UCSD-AML1 (cell line): Measurements from ENCODE around the gene NCOR2.

ENCODE experiments used
- DNase-seq: peaks from one replicate; lab custom pipeline; 2025; ENCODE audit not compliant: unreplicated experiment; lab: John Stamatoyannopoulos, UW

Gene NCOR2

DNA sequence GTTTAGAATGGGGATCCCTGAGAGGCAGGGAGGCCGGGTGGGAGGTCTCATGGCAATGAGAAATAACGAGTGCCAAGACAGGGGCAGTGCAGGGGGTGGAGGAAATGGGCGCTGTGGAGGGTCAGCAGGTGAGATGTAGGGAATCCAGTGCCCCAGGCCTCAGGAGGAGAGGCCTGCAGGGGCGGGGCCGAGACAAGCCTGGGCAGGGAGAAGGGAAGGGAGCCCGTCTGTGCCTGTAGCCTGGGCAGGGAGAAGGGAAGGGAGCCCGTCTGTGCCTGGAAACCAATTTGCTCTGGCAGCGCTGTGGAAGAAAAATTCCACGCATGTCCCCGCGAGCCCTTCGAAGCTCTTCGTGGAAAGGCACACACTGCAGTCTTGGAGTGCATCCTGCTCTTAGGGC lies 10.6 kb upstream of the NCOR2 start:
- DNase-seq, result no peak

DNA sequence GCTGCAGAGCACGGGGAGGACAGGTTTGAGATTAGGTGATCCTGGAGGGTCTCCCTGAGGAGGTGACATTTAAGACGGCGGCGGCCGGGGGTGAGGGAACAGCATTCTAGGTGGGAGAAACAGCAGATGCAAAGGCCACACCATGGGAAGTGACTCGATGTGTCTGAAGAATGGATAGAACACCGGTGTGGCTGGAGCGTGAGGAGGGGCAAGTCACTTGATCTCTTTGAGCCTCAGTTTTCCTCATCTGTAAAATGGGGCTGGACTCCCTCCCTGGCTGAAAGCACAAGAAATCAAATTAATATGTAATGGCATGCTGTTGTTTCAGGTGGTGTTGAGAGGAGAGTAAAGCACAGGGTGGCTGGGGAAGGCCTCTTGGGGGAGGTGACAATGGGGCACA lies 10.0 kb upstream of the NCOR2 start:
- DNase-seq, result no peak

DNA sequence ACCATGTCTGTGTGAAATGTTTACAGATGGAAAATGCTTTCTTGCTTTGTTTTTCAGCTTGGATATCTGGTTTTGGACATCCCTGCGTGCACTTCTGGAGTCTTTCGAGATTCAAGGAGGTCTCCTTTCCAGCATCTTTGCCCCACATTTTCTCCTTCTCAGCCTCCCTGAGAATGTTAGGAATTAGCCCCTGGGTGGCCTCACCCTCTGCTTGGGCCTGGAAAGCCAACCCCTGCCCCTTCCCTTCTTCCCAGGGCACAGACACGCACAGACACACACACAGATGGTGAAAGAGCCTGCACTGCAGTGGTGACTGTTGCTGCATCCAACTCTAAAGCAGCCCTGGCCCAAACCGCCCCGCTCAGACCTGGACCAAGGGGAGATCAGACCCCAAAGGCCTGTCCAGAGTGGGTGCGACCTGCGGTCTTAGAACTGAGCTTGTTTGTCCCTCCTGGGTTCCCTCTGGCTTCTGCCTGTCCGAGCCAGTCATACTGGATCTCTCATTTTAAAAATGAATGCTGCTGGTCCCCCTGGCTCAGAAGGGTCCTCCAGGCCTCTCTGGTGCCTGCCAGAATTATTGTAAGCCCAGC lies 8.7 kb upstream of the NCOR2 start:
- no peak for DNase-seq

DNA sequence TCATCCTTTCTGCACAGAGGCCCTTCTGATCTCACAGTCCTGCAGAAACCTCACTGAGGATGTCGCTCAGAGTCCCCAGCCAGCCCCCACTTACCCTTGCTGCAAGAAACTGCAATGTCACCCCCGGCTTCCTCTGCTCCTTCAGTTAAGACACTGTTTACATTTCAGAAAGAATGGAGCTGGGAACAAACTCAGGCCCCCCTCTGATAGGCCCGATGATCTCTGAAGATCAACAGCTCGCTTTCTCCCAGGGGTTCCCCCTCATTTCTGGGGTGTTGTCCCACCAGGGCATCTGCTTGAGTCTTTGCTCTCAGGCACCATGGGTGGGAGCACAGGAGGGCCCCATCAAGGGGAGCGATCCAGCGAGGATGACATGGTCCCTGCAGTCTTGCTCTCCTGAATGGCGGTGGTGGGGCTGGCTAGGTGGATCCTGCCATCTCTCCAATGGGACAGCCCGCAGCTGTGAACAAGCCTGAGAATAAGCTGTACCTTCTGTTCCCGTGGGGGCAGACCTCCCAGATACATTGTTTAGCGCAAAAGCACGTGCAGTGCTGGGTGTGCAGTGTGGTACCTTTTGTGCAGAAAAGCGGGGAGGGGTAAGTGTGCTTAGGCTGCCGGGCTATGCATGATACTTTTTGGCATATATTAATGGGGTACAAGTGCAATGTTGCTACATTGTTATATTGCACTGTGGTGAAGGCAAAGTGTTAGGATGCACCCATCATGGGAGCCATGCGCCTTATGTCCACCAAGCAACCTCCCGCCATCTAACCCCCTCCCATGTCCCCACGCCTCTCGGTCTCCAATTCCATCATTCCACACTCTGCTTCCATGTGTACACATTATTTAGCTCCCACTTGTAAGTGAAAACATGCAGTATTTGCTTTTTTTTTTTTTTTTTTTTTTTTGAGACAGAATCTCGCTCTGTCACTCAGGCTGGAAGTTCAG lies 6.7 kb upstream of the NCOR2 start:
- peak; percentile 33 for DNase-seq

DNA sequence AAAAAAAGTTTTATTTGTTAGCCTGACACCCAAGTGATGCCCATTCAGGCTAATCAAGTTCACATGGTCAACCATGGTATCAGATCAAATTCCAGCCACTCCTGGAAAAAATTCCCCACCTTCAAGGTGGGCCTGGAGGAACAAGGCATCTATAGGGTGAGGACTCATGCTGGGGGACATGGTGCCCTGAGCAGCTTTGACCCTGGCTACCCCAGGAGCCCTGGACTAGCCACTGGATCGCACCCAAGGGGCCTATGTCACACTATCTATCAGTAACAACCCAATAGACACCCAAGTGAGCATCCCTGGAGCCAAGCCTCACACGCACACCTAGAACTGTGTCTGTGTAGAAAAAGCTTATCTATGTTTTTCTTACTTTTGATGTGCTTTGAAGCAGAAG lies 4.1 kb upstream of the NCOR2 start:
- no peak for DNase-seq

DNA sequence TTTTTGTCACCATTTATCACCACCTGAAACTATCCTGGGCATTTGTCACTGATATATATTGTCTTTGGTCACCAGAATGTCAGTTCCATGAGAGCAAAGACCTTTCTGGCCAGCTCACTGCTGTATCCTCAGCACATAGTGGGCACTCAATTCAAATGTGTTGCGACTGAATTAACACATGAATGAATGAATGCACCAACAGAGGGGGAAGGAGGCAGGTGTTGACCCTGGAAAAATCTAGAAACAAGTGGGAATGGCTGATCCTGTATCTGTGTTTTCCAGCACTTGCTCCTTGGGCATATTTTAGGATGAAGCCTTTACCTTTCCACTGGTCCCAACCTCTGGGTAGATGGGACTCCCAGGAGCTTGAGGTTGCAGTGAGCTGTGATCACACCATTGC lies 3.4 kb upstream of the NCOR2 start:
- DNase-seq, result no peak

DNA sequence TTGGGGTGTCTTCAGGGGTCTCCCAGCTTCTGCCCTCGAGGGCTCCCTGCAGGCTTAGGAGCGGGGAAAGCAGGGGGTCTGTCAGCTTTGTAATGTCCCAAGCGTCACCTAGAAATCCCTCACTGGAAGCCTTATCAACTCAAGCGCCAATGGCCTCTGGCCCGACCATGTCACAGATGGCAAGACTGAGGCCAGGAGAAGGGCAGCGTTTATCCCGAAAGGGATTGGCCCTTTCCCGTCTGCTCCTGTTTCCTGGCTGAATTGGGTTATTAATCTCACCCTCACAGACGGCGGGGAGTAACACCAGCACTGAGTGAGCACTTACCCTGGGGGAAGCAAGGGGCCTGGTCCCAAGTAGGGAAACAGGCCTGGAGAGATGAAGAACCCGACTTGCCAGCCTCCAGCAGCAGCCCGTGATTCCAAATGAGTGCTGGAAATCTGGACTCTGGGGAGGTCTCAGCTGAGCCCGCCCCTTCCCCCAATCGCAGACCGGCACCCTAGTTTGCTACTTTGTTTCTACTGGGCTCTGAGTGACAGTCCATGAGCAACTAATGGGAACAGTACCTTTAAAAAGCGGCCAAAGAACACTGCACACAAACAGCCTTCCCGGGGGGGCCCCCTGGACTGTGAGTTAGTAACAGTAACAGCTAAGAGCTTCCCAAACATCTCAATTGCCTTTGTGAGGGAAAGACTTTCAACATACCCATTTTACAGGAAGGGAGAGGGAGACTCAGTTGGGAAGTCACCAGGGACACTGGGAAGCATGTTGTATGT lies 2.1 kb upstream of the NCOR2 start:
- DNase-seq, result no peak

DNA sequence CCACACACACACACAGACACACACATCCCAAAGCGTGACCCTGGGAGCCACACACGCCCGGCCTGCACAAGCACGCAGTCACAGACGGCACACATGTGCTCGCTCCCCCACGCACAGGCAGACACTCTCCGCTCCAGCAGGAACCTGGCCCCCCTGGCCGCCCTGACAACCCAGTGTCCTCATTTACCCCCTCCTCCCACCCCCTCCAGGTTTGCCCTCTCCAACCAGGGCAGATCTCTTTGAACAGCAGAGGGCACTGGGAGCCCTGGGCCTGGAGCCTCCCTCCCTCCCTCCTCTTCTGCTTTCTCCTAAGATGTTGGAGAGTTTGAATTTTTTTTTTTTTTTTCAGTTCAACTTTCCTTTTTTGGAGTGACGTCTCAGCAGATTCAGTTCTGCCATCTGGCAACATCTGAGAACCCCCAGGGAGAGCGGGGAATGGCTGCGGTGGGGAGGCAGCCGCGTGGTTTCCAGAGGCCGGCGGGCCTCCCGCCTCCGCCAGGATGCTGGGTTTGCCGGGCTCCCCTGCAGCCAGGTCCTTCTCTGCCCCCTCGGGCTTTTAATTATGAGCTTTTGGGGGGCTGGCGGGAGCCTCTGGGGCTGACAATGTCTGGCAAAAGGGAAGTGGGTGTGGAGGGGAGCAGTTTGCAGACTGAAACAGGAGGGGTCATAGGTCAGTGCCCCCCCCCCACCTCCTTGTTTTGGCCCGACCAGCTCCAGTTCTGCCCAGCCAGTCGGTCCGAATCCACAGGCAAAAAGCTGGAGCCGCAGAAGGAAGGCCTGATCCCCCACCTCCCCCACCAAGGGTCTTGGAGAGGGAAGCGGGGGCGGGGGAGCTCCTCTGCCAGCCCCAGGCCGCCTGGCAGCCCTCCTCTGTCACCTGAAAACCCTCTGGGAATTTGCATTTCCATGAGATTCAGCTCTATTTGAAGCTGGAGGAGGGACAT lies 1.3 kb upstream of the NCOR2 start:
- peak; percentile 67 for DNase-seq

DNA sequence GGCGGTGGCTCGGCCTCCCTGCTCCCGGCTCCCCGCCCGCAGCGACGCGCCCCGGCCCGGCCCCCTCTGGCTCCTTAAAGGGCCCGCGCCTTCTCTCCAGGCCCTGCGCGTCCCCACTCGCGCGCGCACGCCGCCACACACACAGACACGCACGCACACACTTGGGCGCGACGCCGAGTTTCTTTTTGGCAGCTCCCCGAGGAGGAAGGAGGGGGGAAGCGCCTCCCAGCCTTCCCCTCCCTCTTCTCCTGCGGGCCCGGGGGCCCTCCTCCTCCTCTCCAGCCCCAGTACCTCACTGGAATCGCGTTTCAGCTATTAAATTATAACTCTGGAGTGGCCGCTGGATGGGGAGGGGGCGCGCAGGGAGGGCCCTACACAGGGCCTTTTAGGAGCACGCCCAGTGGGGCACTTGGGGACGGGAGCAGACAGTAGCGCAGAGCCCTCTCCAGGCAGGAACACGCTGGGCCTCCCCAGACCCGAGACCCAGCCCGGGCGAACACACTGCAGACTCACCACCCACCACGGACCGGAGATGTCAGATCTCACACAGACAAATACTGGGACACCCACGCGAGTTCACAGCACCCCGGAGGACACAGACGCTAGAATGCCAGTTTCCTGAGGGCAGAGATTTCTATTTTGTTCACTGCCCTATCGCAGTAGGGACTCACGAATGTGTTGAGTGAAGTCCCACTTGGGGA lies 411 bp upstream of the NCOR2 start:
- peak; percentile 85 for DNase-seq

DNA sequence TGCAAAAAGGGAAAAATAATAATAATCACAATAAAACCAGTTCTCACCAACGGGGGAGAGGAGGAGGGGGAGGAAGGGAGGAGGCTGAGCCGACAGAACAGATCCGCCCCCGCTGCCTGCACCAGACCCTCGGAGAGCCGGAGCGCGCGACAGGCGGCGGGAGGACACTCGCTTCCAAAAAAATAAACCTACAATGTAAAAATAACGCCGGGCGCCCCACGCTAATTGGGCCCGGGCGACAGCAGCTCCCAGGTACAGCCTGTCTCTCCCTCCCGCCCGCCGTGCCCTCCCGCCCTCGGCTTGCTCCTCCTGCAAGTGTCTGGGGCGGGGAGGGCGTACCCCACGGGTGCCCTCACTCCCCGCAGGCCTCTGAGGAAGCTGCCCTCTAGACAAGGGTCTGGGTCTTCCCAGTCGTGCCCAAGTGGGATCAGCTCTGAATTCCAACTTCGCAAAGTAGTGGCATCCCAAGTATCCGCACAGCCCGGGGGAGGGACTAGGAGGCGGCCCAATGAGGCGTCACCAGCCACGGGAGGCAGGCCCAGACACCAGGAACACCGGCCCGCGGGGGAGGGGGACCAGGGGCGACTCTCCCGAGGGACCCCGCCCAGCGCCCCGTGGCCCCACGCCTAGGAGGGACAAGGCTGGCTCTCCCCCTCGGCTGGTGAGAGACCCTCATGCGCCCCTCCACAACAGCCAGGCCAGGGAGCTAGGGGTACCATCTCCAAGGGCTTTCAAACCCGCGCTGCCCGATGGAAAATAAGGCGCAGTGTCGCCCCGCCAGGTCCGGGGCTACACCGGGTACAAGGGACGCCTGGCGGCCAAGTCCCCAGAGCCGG lies 1.0 kb downstream of the NCOR2 start:
- peak; percentile 80 for DNase-seq

DNA sequence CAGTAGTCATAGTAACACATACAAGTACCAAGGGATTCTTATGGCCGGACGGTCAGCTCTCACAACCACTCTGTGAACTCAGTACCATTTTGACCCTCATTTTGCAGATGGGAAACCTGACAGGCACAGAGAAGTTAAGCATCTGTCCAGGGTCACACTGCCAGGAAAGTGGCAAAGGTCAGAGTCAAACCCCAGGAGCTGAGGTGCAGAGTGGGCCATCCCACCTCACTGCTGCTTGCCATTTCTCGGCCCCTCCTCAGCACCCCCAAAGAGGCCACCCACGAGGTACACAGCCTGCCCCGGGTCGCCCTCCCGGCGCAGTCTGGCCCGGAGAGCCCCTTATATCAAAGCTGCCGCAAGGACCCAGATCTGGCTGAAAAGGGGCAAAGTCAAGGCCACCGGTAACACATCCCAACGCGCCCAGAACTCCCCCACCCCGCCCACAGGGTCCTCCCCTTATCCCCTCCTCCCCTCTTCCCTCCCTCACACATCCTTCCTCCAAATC lies 1.7 kb downstream of the NCOR2 start:
- no peak for DNase-seq

DNA sequence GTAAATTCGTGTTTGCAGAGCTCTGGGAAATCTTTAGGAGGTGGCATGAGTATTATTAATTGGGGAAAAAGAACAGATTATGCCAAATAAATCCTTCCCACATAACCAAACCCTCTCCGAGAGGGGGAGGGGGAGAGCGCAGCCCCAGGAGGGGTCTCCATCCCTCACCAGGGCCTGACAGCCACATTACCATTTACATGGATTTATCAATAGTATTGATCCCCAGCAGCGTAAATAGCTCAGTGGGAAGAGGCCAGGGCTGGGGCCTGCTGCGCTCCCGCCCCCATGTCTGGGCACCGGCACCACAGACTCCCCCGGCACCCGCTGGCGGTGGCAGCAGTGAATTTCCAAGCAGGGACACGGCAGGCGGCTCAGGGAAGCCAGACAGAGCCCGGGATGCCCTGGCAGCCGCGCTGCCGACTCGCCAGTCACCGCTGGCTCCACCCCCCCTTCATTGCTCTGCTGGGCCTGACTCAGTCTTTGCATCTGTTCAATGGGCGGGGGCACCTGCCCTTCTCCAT lies 2.4 kb downstream of the NCOR2 start:
- DNase-seq, result no peak

DNA sequence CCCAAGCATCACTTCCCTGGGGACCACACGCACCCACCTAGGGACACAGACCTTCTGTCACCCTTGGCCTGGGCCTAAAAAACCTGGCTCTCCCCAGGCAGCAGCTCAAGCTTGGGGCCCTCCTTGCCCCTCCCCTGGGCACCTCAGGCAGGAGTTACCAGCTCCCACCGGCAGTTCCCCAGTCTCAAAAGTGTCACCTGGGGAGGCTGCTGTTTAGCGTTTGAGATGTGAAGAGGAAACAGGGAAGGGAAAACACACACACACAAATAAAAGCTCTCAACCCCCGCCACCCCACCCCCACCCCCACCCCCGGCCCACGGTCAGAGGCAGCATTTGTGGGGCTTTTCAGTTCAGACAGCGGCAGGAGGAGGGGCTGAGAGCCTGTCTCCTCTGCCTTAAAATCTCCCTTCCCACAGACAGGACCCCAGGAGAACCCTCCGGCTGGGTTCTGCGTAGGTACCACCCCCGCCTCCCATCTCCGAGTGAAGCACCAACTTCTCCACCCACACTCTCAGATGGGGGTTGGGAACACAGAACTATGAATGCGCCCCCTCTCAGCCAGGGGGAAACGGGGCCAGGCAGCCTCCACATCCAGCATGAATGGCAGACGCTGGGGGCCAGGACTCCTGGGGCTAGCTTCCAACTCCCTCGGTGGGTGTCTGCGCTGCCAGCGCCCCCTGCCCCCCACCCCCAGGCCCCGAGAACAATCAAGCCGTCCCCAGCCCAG lies 3.0 kb downstream of the NCOR2 start:
- DNase-seq, result no peak

DNA sequence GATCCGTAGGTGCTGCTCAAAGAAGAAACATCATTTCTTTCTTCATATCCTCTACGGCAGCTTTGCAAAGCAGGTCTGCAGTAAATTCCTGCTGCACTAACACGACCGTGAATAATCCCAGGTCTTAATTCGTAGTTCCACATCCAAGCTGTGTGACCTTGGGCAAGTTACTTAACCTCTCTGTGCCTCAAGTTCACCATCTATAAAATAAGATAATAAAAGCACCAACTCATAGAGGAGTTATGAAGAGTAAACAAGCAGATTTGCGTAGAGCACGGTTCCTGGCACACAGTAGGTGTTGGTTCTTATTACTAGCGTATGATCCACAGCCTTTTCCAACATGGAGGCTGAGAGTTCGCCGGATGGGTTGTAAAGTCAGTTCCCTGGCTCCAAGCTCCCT lies 3.6 kb downstream of the NCOR2 start:
- DNase-seq, result no peak

DNA sequence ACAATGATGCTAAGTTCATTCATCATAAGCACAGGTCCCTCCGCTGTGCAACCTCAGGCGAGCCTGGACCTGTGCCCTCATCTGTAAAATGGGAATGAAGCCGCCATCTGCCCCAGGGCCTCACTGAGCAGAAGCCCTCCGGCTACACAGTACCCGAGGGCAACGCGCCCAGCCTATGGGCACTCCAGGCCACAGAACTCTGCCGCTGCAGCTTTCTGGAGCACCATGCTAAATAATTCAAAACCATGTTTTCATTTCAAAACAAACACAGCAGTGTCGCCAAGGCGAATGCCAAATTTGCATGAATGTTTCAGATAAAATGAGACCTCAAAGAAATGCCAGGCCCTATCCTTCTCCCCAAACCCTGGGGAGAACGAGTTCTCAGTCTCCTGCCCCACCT lies 4.0 kb downstream of the NCOR2 start:
- DNase-seq, result no peak

DNA sequence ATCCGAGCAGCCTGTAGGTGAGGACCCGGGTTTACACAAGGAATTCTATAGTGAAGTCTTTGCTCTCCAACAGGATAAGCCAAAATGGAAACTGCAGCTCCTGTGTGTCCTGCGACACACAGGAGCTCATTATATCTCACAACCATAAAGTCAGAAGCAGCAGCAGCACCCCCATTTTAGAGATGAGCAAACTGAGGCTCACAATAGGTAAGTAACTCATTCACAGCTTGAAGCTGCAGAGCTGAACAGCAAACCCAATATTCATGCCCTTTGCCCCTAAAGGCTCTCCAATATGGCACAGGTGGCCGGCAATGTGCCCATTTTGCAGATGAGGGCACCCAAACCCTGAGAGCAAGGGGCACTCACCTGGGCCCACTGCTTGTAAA lies 4.6 kb downstream of the NCOR2 start:
- no peak for DNase-seq

DNA sequence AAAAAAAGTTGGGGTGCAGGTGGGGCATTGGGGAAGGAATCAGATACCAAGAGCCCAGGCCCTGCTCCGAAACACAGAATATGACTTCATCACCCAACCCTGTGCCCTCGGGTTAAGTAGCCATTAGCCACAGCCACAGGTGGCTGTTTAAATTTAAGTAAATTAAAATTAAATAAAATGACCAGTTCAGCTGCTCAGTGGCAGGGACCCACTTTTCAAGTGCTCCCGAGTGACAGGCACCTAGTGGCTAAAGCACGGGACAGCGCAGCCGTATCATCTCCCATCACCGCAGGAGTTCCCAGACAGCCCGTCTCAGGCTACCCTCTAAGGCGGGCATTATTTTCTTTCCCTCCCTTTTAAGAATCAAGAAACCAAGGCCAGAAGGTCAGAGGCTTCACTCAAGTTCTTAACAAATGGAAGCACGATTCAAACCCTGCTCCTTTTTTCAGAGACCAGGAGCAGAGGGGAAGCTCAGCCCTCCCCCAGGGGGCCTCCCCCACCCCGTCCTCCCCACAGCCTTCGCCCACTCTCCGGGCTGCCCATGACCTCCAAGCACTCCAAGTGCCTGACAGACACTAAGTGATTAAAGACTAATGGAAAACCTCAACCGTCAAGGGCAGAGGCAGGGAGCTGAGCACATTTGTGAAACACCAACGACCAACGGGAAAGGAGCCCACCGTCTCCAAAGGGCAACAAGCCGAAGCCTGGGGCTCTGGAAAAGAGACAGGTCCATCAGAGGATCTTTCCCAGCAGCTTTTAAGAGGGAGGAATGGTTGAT lies 5.2 kb downstream of the NCOR2 start:
- DNase-seq, result no peak
